Stimulated activated CD8-positive, alpha-beta memory T cell treated with anti-CD3 and anti-CD28 coated beads, Interleukin-2, amount 100 ng/mL, for 48 hours (primary cell): ENCODE results near the gene DPEP3.
"Not testable (repeated sequence)": the region's sequence is repeated elsewhere in the genome, so short reads cannot be mapped to it uniquely, and the experiment has no call there.

Experiments used
- DNase-seq, 2 donors: peaks; one replicate each; pipeline ENCODE4 v3.0.0-alpha.2; 2020; ENCODE audit warnings: low read depth in 2 of 2

DPEP3 gene

GRCh38 chr16:67944690-67945391 lies 35.5 kb downstream of the DPEP3 start:
- no peak for DNase-seq

- DNase-seq, result no peak
Observed at GRCh38 chr16:67943619-67944504, 36.4 kb downstream of the DPEP3 start, which contains the start of gene LCAT. LCAT (minus strand) TSS chr16:67944120; CDS start chr16:67944101, 19 bp downstream.

- DNase-seq, result no peak
Observed at GRCh38 chr16:67943256-67943618, 37.1 kb downstream of the DPEP3 start.

- no peak for DNase-seq
Observed at GRCh38 chr16:67942510-67943255, 37.6 kb downstream of the DPEP3 start.

- DNase-seq, result peak; percentile 23 to 24
Observed at GRCh38 chr16:67942200-67942509, 38.1 kb downstream of the DPEP3 start.

- no peak for DNase-seq
Observed at GRCh38 chr16:67941469-67942199, 38.7 kb downstream of the DPEP3 start.

GRCh38 chr16:67940446-67941089 lies 39.7 kb downstream of the DPEP3 start:
- no peak for DNase-seq

- DNase-seq, result peak in 1 of 2 donors; percentile 33
Observed at GRCh38 chr16:67939507-67940445, 40.5 kb downstream of the DPEP3 start.

- not testable (repeated sequence) for DNase-seq
Observed at GRCh38 chr16:67937713-67938112, 42.6 kb downstream of the DPEP3 start.

- peak in 1 of 2 donors; percentile 54 for DNase-seq
Observed at GRCh38 chr16:67936880-67937605, 43.3 kb downstream of the DPEP3 start.

GRCh38 chr16:67936124-67936879 lies 44.0 kb downstream of the DPEP3 start, which contains the start of gene PSMB10:
PSMB10 (minus strand) TSS chr16:67936850; CDS start chr16:67936749, 101 bp downstream.
- peak in 1 of 2 donors; percentile 65 for DNase-seq

- peak; percentile 92 to 95 for DNase-seq
Observed at GRCh38 chr16:67935402-67936123, 44.7 kb downstream of the DPEP3 start.

GRCh38 chr16:67935101-67935401 lies 45.2 kb downstream of the DPEP3 start:
- no peak for DNase-seq

GRCh38 chr16:67934306-67935100 lies 45.8 kb downstream of the DPEP3 start:
- DNase-seq, result no peak

GRCh38 chr16:67933805-67934204 lies 46.5 kb downstream of the DPEP3 start:
- no peak for DNase-seq

- no peak for DNase-seq
Observed at GRCh38 chr16:67932462-67932840, 47.8 kb downstream of the DPEP3 start.
